Measurements from ENCODE around the gene GPR84.

Gene GPR84

GRCh38 chr12:54373649-54374561 is 9.6 kb upstream of the GPR84 start:
- DNase-seq = no peak

- DNase-seq = no peak
These were observed 8.0 kb upstream of the GPR84 start for GRCh38 chr12:54372113-54372806.

GRCh38 chr12:54371328-54372112 is 7.2 kb upstream of the GPR84 start:
- peak; percentile 47 for DNase-seq

DNA sequence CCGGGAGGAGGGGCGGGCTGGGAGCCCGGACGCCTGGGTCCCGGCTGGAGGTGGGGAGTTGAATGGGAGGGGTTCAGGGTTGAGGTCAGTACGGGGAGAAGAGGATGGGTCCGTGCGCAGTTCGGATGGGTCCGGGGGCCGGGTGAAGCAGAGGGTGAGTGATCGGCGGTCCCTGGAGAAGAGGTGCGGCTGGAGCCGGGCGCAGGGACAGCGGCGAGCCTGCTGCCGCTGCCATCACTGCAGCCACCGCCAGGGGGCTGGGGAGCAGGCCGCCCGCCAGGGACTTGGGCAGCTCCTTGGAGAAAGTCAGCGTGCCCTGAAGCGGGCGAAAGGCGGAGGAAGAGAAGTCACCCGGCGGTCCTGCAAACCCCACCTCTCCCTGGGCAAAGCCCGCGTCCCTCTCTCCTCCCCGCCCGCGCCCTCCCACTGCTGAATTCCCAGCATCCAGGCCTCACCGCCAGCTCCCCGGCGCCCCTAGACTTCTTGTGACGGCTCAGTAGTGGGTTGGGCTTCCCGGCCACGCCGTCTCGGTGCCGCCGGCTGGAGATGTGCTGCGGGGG is 6.0 kb upstream of the GPR84 start:
- peak; percentile 50 for DNase-seq

DNA sequence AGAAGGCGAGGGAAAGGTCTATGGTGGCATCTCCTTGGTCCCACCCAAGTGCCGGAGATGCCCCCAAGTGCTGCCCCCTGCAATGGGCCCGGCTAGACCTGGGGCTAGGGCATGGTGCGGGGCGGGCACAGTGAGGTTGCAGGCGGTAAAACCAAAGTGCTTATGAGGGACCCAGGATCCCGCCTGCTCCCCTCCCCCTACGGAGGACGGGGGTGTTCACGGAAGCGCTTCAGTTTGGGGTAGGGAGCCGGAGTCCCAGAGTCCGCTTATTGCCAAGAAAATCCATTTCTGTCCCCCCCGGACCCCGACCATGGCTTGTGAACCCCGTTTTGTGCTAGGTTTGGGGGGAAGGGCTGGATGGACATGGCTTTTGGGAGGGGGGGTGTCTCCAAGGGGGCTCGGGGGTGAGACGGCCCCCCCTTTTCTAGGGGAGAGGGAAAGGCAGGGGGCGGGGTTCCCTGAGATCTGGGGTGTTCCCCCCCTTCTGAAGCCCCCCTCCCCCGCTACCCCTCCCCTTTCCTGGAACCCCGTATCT is 5.4 kb upstream of the GPR84 start:
- no peak for DNase-seq

GRCh38 chr12:54368709-54369596 is 4.7 kb upstream of the GPR84 start:
- DNase-seq = peak; percentile 95

DNA sequence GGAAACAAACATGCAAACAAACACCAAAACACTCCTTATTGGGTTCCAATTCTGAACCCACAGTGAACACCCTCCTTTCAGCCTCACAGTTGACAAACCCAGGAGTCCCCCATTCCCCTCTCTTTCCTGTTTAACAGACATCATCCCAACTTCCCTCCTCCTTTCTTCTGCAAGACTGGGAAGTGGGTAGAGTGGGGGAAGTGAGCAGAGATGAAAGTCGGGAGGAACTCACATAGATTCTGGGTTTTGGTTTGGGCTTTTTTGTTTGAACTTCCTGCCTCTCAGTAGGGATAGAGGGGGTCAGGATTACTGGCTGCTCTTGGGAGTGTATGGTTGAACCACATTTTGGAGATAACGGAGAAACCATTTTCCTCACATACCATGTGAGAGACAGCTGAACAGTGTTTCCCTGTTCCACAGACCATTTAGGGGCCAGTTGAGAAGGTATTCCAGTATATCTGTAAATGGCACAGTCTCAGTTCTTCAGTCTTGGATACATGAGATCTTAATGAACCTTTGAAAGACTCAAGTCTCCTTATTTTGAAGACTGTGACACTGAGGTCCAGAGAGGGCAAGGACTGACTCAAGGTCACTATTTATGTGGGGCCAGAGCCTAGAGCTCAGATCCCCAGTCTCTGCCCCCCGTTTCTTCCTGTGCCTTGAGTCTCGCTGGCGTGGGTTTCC is 3.9 kb upstream of the GPR84 start:
- DNase-seq = no peak

DNA sequence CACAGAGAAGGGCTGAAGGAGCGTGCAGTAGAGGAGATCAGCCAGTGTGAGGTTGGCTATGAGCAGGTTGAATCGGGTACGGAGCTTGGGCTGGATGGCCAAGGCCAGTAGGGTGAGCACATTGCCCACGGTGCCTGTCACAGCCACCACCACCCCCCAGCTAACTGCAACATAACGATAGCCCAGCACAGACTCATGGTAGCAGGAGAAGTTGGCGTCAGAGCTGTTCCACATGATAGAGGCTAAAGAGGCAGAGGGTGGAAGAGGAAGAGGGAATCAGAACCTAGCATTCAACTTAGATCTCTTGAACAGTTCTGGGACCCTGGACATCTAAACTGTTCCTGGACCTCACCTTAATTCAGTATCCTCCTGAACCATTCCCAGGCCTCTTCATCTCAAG is 668 bp downstream of the GPR84 start:
- no peak for DNase-seq

DNA sequence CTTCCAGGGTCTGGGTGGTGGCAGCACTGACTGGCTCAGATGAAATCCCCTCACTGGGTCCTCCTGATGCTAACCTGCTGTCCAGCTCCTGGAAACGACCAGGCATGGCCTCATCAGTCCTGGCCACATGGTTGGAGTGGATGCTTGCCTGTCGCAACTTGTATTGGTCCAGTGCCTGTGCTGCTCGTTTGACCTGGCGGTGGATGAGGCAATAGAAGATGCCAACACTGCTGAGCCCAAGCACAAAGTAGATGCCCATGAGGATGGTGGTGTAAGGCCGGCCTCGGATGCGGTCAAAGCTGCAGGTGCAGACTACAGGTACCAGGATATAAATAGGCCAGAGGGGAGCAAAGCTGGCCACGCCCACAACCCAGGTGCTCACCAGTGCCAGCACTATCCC is 1.2 kb downstream of the GPR84 start:
- no peak for DNase-seq

DNA sequence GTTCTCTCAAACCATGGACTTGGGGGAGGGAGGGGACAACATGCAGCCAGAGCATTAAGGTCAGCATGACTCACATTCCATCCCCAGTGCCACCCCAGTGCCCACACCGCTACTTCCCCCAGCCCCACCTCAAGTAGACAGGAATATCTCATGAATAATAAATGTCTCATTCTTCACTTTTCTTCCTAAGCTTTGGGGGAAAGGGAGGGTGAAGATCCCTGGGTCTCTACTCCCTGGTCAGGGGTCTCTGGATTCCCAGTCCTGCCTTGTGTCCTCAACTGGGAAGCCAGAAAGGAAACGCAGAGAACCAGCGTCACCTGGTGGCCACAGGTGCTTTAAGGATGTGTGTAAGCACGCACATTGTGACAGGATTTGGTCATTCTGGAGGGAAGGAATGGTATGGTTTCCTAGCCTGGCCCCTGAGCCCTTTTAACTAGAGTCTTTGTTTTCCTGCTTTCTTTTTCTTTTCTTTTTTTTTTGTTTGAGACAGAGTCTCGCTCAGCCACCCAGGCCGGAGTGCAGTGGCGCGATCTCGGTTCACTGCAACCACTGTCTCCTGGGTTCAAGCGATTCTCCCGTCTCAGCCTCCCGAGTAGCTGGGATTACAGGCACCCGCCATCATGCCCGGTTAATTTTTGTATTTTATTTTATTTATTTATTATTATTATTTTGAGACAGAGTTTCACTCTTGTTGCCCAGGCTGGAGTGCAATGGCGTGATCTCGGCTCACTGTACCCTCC is 3.4 kb downstream of the GPR84 start:
- peak; percentile 81 for DNase-seq

- no peak for DNase-seq
These were observed 4.4 kb downstream of the GPR84 start for GRCh38 chr12:54359762-54360351.

DNA sequence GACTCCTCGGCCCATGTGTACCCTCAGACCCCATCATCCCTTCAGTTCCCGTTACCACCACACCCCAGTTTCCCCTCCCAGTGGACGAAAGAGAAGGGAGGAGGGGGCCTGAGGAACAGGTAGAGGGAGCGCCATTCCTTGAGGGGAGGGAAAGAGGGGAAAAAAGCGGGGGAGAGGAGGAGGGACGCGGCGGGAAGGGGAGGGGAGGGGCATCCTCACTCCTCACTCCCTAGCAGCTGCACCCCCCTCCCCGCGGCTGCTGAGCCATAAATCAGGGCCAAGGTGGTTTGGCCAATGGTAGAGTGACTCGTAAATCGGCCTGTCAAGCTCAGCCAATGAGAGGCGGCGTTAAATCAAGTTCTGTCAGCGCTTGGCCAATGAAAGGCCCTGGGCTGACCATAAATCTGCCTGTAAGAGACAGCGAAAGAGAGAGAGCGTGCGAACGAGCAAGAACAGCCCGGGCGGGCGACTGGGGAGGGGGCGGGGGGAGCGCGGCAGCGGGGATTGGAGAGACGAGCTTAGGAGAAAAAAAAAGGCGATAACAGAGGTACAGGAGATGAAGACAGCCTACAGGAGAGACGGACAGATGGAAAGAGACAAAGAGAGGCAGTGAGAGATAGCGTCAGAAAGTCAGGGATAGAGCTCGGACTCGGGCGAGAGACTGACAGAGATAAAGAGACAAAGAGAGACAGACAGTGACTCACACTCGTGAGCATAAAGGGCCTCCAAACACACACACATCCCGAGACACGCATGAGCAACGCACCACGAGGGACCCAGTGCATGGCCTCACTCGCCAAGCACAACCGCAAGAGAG is 5.1 kb downstream of the GPR84 start:
- peak; percentile 99 for DNase-seq

DNA sequence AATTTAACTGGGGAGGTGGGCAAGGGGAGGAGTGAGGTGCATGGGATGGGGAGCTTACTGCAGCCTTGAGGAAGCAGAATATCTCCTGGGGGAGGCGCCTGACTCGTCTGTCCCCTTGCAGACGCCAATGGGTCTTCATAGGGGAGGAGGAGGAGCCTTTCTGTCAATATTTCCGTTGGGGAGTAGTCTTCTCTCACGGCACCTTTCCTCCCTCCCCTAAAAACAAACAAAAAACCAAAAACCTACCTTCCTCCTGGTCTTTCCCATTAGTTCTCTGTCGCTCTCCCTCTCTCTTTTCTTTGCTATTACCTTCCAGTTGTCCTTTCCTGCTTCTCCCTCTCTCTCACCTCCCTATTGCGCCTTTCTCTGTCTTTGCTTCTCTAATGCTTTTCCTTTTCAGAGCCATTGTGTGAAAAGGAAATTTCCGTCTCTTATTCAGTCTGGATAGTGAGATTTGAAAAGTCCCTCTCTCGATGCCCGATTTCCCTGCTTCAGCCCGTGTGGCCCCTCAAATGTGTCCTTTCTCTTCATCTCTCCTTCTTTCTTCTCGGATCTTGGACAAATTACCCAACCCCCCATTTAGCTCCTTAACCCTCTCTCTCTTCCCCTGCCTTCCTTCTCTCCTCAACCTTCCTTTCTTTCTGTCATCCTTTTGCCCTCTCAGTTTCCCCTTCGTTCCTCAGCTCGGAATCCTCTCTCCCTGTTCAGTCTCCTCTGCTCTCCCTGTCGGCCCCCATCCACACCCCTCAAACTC is 5.9 kb downstream of the GPR84 start:
- peak; percentile 41 for DNase-seq

DNA sequence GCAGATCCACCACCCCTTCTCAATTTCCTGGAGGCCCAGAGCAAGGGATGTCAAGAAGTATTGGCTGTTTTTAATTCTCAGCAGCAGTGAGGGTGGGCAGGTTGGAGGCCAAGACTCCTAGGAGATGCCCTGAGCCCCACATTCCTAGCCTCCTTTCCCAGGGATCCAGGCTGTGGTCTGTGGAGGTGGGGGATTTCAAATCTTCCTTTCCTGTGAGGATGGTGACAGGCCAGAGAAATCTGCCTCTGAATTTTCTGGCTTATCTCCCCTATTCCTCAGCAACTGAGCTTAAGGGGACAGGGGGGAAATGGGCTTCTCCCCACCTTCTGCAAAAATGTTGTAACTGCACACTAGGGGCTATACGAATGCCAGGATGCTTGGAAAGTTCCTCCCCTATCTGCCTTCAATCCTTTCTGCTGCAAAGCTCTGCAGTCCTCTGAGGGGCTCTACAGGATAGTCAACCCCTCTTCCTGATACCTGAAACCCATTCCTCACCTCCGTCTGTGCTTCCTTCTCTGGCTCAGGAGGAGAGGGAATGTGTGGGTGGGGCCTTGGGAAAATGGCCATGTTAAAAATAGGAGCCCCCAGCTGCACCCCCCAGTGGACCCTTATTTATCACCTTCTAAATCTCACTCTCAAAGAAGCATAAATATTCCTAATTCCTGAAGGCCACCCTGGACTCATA is 6.6 kb downstream of the GPR84 start:
- DNase-seq = no peak

- DNase-seq = no peak
These were observed 7.3 kb downstream of the GPR84 start for GRCh38 chr12:54356951-54357356.

GRCh38 chr12:54356228-54356627 is 8.1 kb downstream of the GPR84 start:
- DNase-seq = no peak

DNA sequence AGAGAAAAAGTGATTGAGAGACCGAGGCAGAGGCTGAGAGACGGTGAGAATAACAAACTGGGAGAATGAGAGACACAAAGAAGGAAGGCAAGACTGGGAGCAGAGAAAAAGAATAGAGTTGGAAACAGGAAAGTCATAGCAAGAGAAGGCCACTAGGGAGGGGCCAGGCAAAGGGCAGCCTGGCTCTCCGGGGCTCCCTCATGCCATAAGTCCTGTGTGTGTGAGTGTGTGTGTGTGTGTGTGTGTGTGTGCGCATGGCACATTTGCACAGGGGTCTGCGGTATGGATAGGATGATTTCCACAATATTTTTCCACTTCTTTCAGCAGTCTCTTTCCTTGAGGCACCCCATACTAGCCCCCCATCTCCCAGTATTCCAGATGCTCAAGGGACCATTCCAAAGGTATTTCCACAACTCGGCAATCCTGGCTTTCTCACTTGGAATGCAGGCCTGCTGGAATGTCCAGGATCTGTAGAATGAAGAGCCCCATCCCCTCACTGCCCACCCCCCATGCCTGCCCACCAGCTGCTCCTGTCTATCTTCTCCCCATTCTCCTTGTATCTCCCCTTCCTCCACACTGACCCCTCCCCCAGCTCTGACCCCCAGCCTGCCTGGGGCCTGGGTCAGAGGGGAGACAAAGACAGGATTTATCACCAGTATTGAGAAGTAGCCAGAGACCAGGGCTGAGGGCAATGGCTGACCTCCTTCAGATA is 9.0 kb downstream of the GPR84 start:
- no peak for DNase-seq

Measured in hematopoietic multipotent progenitor cell treated with erythropoietin and hydrocortisone succinate and interleukin-3 and kit ligand, for 4 days (in vitro differentiated cells).